H9 (cell line): ENCODE measurements around the gene XAGE2. TPM values are rescaled to one million over a fixed set of nuclear protein-coding genes. Genes with fewer than 3 reads are reported as not detected.

Source experiments
- DNase-seq: peaks from one replicate; pipeline ENCODE4 v3.0.0-alpha.2; 2017
- H2AFZ ChIP-seq: one replicate; pipeline ENCODE4 v1.6.1; 2013; ENCODE audit warnings: mild to moderate bottlenecking, low read length, control low read depth, moderate library complexity
- H2AK5ac ChIP-seq: 2 replicates; pipeline ENCODE4 v1.6.1; 2013; ENCODE audit warnings: low read length, control low read depth, mixed read lengths; ENCODE audit not compliant: insufficient read length
- H2BK120ac ChIP-seq: one replicate; pipeline ENCODE4 v1.6.1; 2013; ENCODE audit warnings: low read depth, mild to moderate bottlenecking, low read length, control low read depth, inconsistent platforms; ENCODE audit not compliant: poor library complexity, severe bottlenecking
- H2BK12ac ChIP-seq: 2 replicates; pipeline ENCODE4 v1.6.1; 2013; ENCODE audit warnings: low read length, control low read depth, mixed read lengths, low read depth; ENCODE audit not compliant: insufficient read length
- H2BK15ac ChIP-seq: 2 replicates; pipeline ENCODE4 v1.6.1; 2013; ENCODE audit warnings: low read depth, low read length, control low read depth
- H2BK20ac ChIP-seq: one replicate; pipeline ENCODE4 v1.6.1; 2013; ENCODE audit warnings: low read depth, mild to moderate bottlenecking, low read length, control low read depth, inconsistent platforms; ENCODE audit not compliant: poor library complexity, severe bottlenecking
- H2BK5ac ChIP-seq: 2 replicates; pipeline ENCODE4 v1.6.1; 2013; ENCODE audit warnings: low read length, control low read depth, mixed read lengths; ENCODE audit not compliant: insufficient read length
- H3K14ac ChIP-seq: 2 replicates; pipeline ENCODE4 v1.6.1; 2013; ENCODE audit warnings: low read length, control low read depth; ENCODE audit not compliant: insufficient read depth
- H3K18ac ChIP-seq: 2 replicates; pipeline ENCODE4 v1.6.1; 2013; ENCODE audit warnings: low read depth, mild to moderate bottlenecking, mixed read lengths, low read length, control low read depth; ENCODE audit not compliant: insufficient read length
- H3K23ac ChIP-seq: 2 replicates; pipeline ENCODE4 v1.6.1; 2013; ENCODE audit warnings: low read length, control low read depth, mixed read lengths, low read depth; ENCODE audit not compliant: insufficient read length
- H3K23me2 ChIP-seq: 2 replicates; pipeline ENCODE4 v1.6.1; 2013; ENCODE audit warnings: low read depth, mild to moderate bottlenecking, mixed read lengths, low read length, control low read depth; ENCODE audit not compliant: insufficient read length, poor library complexity, severe bottlenecking
- H3K27ac ChIP-seq: 2 replicates; pipeline ENCODE4 v1.5.1; 2013; ENCODE audit warnings: low read length, control low read depth, mixed read lengths, low read depth; ENCODE audit not compliant: insufficient read length
- H3K27me3 ChIP-seq: 2 replicates; pipeline ENCODE4 v1.6.1; 2013; ENCODE audit warnings: low read length, control low read depth, inconsistent platforms; ENCODE audit not compliant: insufficient read depth
- H3K4ac ChIP-seq: 2 replicates; pipeline ENCODE4 v1.6.1; 2013; ENCODE audit warnings: low read depth, mild to moderate bottlenecking, control low read depth, inconsistent platforms, low read length, moderate library complexity
- H3K4me1 ChIP-seq: 2 replicates; pipeline ENCODE4 v1.6.1; 2013; ENCODE audit warnings: low read length, control low read depth, inconsistent platforms; ENCODE audit not compliant: insufficient read depth
- H3K4me2 ChIP-seq: 2 replicates; pipeline ENCODE4 v1.6.1; 2013; ENCODE audit warnings: low read length, control low read depth, mixed read lengths; ENCODE audit not compliant: insufficient read length, insufficient read depth
- H3K56ac ChIP-seq: 2 replicates; pipeline ENCODE4 v1.6.1; 2013; ENCODE audit warnings: low read depth, mild to moderate bottlenecking, mixed read lengths, low read length, control low read depth; ENCODE audit not compliant: insufficient read length
- H3K79me1 ChIP-seq: 2 replicates; pipeline ENCODE4 v1.6.1; 2013; ENCODE audit warnings: low read depth, mild to moderate bottlenecking, moderate library complexity, low read length, control low read depth, inconsistent platforms; ENCODE audit not compliant: insufficient read depth, poor library complexity, severe bottlenecking
- H3K79me2 ChIP-seq: 2 replicates; pipeline ENCODE4 v1.6.1; 2013; ENCODE audit warnings: low read length, control low read depth, inconsistent platforms; ENCODE audit not compliant: insufficient read depth
- H3K9ac ChIP-seq: 2 replicates; pipeline ENCODE4 v1.6.1; 2013; ENCODE audit warnings: low read length, control low read depth, mixed read lengths; ENCODE audit not compliant: insufficient read length; ENCODE audit errors: extremely low read depth
- H3K9me3 ChIP-seq: one replicate; pipeline ENCODE4 v1.6.1; 2013; ENCODE audit warnings: low read depth, low read length, inconsistent platforms; ENCODE audit not compliant: control insufficient read depth
- H3T11ph ChIP-seq: one replicate; pipeline ENCODE4 v1.6.1; 2013; ENCODE audit warnings: mild to moderate bottlenecking, low read length, control low read depth, inconsistent platforms
- H4K20me1 ChIP-seq: one replicate; pipeline ENCODE4 v1.6.1; 2013; ENCODE audit not compliant: control insufficient read depth, insufficient read length, insufficient read depth
- H4K5ac ChIP-seq: 2 replicates; pipeline ENCODE4 v1.6.1; 2013; ENCODE audit warnings: low read depth, mild to moderate bottlenecking, mixed read lengths, low read length, control low read depth; ENCODE audit not compliant: insufficient read length
- H4K8ac ChIP-seq: replicated peaks from 2 replicates; pipeline ENCODE4 v1.6.1; 2013; ENCODE audit warnings: low read length, control low read depth, mixed read lengths, low read depth; ENCODE audit not compliant: insufficient read length
- H4K91ac ChIP-seq: 2 replicates; pipeline ENCODE4 v1.6.1; 2013; ENCODE audit warnings: low read depth, mild to moderate bottlenecking, moderate library complexity, mixed read lengths, low read length, control low read depth; ENCODE audit not compliant: insufficient read length
- H3K27ac Mint-ChIP-seq, 3 experiments: 2 replicates in 2 of 3; 3 replicates in 1 of 3; pipeline ENCODE4 v1.8.0; 2020 to 2021; ENCODE audit warnings: mixed read lengths in 3 of 3, mild to moderate bottlenecking in 1 of 3, moderate library complexity in 1 of 3
- H3K27me3 Mint-ChIP-seq: 2 replicates; pipeline ENCODE4 v1.8.0; 2021; ENCODE audit warnings: low read depth, mild to moderate bottlenecking, moderate library complexity, mixed read lengths
- H3K36me3 Mint-ChIP-seq, 3 experiments: 2 replicates in 2 of 3; 3 replicates in 1 of 3; pipeline ENCODE4 v1.8.0; 2020 to 2021; ENCODE audit warnings: low read depth in 3 of 3, mixed read lengths in 3 of 3; ENCODE audit not compliant: insufficient read depth in 1 of 3
- H3K4me1 Mint-ChIP-seq, 2 experiments: 2 replicates each; pipeline ENCODE4 v1.8.0; 2020; ENCODE audit warnings: mixed read lengths in 2 of 2
- H3K4me3 Mint-ChIP-seq, 2 experiments: 2 replicates in 1 of 2; 3 replicates in 1 of 2; pipeline ENCODE4 v1.8.0; 2020 to 2021; ENCODE audit warnings: mild to moderate bottlenecking in 2 of 2, mixed read lengths in 2 of 2, moderate library complexity in 1 of 2
- H3K9me3 Mint-ChIP-seq, 2 experiments: 2 replicates in 1 of 2; 3 replicates in 1 of 2; pipeline ENCODE4 v1.8.0; 2020; ENCODE audit warnings: mild to moderate bottlenecking in 2 of 2, mixed read lengths in 2 of 2, moderate library complexity in 1 of 2
- WGBS: extraction: QIAGEN DNeasy Blood & Tissue Kit; methylation state at CpG from one replicate; pipeline ENCODE4 v1.1.7; 2013; ENCODE audit warnings: missing lambda C conversion rate, low lambda C conversion rate, mixed read lengths; ENCODE audit not compliant: insufficient read length; ENCODE audit errors: extremely low coverage; 5-methylcytosine and 5-hydroxymethylcytosine counted together
- long read RNA-seq: library from polyadenylated mRNA; unstranded; transcript quantifications from one replicate; pipeline ENCODE4 v2.0.0, GENCODE V29; 2020
- total RNA-seq: library from RNA; stranded (reverse); gene quantifications from 2 replicates; pipeline ENCODE4 v1.2.1, GENCODE V29; 2021
- TF ChIP-seq, protein P1 (sequence below): fragments of 200-600 bp; sonication (generic); conservative IDR thresholded peaks from 3 replicates; pipeline ENCODE4 v1.8.0; 2021; ENCODE audit warnings: antibody characterized with exemption, mild to moderate bottlenecking

XAGE2 gene
- total RNA-seq, result not detected in 2 replicates
- long read RNA-seq, result 0 reads

- H3K79me1 ChIP-seq, result no peaks in the 10 kb centered on the region
- no peak within 1 kb of the TSS for H3K56ac ChIP-seq
- no peak for DNase-seq
- H3K27ac Mint-ChIP-seq, result no peak within 1 kb of the TSS
- no peak within 1 kb of the TSS for H3K18ac ChIP-seq
- H3T11ph ChIP-seq, result no peak within 1 kb of the TSS
- H3K9me3 Mint-ChIP-seq, result peaks cover 68 to 72% of the 10 kb centered on the region in 2 experiments
- H3K4me1 ChIP-seq, result no peaks in the 10 kb centered on the region
- H4K20me1 ChIP-seq, result peaks cover 3% of the 10 kb centered on the region
- no peak within 1 kb of the TSS for H4K91ac ChIP-seq
- H3K9me3 ChIP-seq, result peaks cover 23% of the 10 kb centered on the region
- no peak within 1 kb of the TSS for H2BK15ac ChIP-seq
- H2AFZ ChIP-seq, result no peak within 1 kb of the TSS
- H3K23me2 ChIP-seq, result no peaks in the 10 kb centered on the region
- no peak within 1 kb of the TSS for H3K4ac ChIP-seq
- no peaks in the 10 kb centered on the region; a peak in 3 of 7 replicates for H3K36me3 Mint-ChIP-seq
- no peak within 1 kb of the TSS for H2BK12ac ChIP-seq
- TF ChIP-seq, protein P1, sequence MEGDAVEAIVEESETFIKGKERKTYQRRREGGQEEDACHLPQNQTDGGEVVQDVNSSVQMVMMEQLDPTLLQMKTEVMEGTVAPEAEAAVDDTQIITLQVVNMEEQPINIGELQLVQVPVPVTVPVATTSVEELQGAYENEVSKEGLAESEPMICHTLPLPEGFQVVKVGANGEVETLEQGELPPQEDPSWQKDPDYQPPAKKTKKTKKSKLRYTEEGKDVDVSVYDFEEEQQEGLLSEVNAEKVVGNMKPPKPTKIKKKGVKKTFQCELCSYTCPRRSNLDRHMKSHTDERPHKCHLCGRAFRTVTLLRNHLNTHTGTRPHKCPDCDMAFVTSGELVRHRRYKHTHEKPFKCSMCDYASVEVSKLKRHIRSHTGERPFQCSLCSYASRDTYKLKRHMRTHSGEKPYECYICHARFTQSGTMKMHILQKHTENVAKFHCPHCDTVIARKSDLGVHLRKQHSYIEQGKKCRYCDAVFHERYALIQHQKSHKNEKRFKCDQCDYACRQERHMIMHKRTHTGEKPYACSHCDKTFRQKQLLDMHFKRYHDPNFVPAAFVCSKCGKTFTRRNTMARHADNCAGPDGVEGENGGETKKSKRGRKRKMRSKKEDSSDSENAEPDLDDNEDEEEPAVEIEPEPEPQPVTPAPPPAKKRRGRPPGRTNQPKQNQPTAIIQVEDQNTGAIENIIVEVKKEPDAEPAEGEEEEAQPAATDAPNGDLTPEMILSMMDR, result no peak
- H3K27me3 ChIP-seq, result no peaks in the 10 kb centered on the region
- no peaks in the 10 kb centered on the region for H3K4me1 Mint-ChIP-seq
- H3K9ac ChIP-seq, result no peak within 1 kb of the TSS
- H3K23ac ChIP-seq, result no peak within 1 kb of the TSS
- H3K4me2 ChIP-seq, result no peak within 1 kb of the TSS
- H3K27ac ChIP-seq, result no peak within 1 kb of the TSS
- no peak within 1 kb of the TSS for H4K5ac ChIP-seq
- no peak within 1 kb of the TSS for H2BK120ac ChIP-seq
- no peak within 1 kb of the TSS for H4K8ac ChIP-seq
- H2BK20ac ChIP-seq, result no peak within 1 kb of the TSS
- no CpG with 5 or more reads among the region's 19 CpGs for WGBS
- no peak within 1 kb of the TSS for H3K14ac ChIP-seq
- H3K79me2 ChIP-seq, result no peaks in the 10 kb centered on the region
- no peak within 1 kb of the TSS for H3K4me3 Mint-ChIP-seq
- H3K27me3 Mint-ChIP-seq, result peaks cover 5% of the 10 kb centered on the region; the same call in 1 of the 2 replicates
- H2BK5ac ChIP-seq, result no peak within 1 kb of the TSS
- H2AK5ac ChIP-seq, result no peak within 1 kb of the TSS
These were observed at the start of gene XAGE2 for GRCh38 chrX:52368368-52369055. TSS of gene XAGE2 (plus strand) at chrX:52369021. CDS start at chrX:52370015, 994 bp downstream.
